SU-DHL-6 (cell line): ENCODE results near the gene AGO4.

Source experiments
- CTCF ChIP-seq: fragments of 200-600 bp; sonication (generic); IDR thresholded peaks from one replicate; pipeline ENCODE4 v1.5.1; 2017; ENCODE audit warnings: antibody characterized with exemption, mild to moderate bottlenecking, low read length, moderate library complexity; ENCODE audit not compliant: insufficient read depth, poor library complexity, severe bottlenecking
- EZH2phosphoT487 ChIP-seq: fragments of 200-600 bp; sonication (generic), shearing (Covaris generic); conservative IDR thresholded peaks from 2 replicates; pipeline ENCODE4 v1.6.1; 2018; ENCODE audit warnings: mild to moderate bottlenecking, antibody characterized with exemption, low read length, moderate library complexity, mixed read lengths

- TF ChIP-seq CTCF, result no peak
- TF ChIP-seq EZH2phosphoT487, result no peak
Observed at GRCh38 chr1:35809114-35810095, 1.6 kb downstream of the AGO4 start.
